Spleen (tissue), 11 donors: ENCODE results near the gene CRYBG3. TPM values are rescaled to one million over a fixed set of nuclear protein-coding genes. Genes with fewer than 3 reads are reported as not detected.

Experiments used
- DNase-seq: peaks from one replicate; pipeline ENCODE4 v3.0.0-alpha.2; 2020
- H3K27ac ChIP-seq, 8 donors: fragments of 200-600 bp; sonication (generic) in 7 of 8; 1 replicate in 4 of 8; 2 replicates in 4 of 8; pipeline versions ENCODE4 v1.5.0 to v1.8.0; 2016 to 2021; ENCODE audit warnings: inconsistent platforms in 4 of 8, mild to moderate bottlenecking in 4 of 8, moderate library complexity in 1 of 8
- H3K27me3 ChIP-seq, 7 donors: fragments of 200-600 bp; sonication (generic) in 6 of 7; replicated peaks in 1 of 7; 1 replicate in 4 of 7; 2 replicates in 3 of 7; pipeline versions ENCODE4 v1.5.0 to v1.8.0; 2016 to 2021; ENCODE audit warnings: inconsistent platforms in 3 of 7, mild to moderate bottlenecking in 1 of 7
- H3K36me3 ChIP-seq, 6 donors: fragments of 200-600 bp; sonication (generic) in 5 of 6; 1 replicate in 4 of 6; 2 replicates in 2 of 6; pipeline versions ENCODE4 v1.5.0 to v1.8.0; 2016 to 2021; ENCODE audit warnings: inconsistent platforms in 2 of 6
- H3K4me1 ChIP-seq, 6 donors: fragments of 200-600 bp; sonication (generic) in 5 of 6; 1 replicate in 3 of 6; 2 replicates in 3 of 6; pipeline versions ENCODE4 v1.5.0 to v1.8.0; 2016 to 2021; ENCODE audit warnings: inconsistent platforms in 3 of 6
- H3K4me3 ChIP-seq, 8 donors: fragments of 200-600 bp; sonication (generic) in 7 of 8; 1 replicate in 4 of 8; 2 replicates in 4 of 8; pipeline versions ENCODE4 v1.5.0 to v1.8.0; 2016 to 2021; ENCODE audit warnings: inconsistent platforms in 4 of 8, mild to moderate bottlenecking in 4 of 8, moderate library complexity in 2 of 8
- H3K9me3 ChIP-seq, 8 donors: fragments of 200-600 bp; sonication (generic) in 7 of 8; 1 replicate in 4 of 8; 2 replicates in 4 of 8; pipeline versions ENCODE4 v1.5.0 to v1.8.0; 2016 to 2021; ENCODE audit warnings: inconsistent platforms in 4 of 8
- POLR2A ChIP-seq, 3 donors: fragments of 450-650 bp; IDR thresholded peaks; one replicate each; pipeline ENCODE4 v1.5.1; 2017; ENCODE audit warnings: antibody characterized with exemption in 3 of 3, mild to moderate bottlenecking in 1 of 3
- POLR2AphosphoS5 ChIP-seq, 3 donors: sonication (generic); formaldehyde crosslinking; IDR thresholded peaks; one replicate each; pipeline ENCODE4 v1.5.1; 2017; ENCODE audit warnings: antibody characterized with exemption in 3 of 3
- WGBS, 5 donors: extraction: QIAGEN DNeasy Blood & Tissue Kit in 3 of 5; methylation state at CpG; one replicate each; pipeline versions ENCODE4 v1.1.5 to v1.1.7; 2013 to 2018; 5-methylcytosine and 5-hydroxymethylcytosine counted together
- intact Hi-C: fragments of 100-400 bp; cut with DNase I; formaldehyde crosslinking; loops from one replicate; pipeline ENCODE4 v1.15.0; 2023; ENCODE audit warnings: low total_unique reads
- polyA plus RNA-seq, 3 donors: library from polyadenylated mRNA; stranded (reverse); fragments of 200-250 nt; gene quantifications; one replicate each; pipeline ENCODE4 v1.2.1, GENCODE V29; 2013
- total RNA-seq, 7 donors: library from RNA; depleted of rRNA in 3 of 7; stranded (reverse); fragments of >200 nt in 3 of 7; fragmentation: NEBNext Ultra II Directional in 4 of 7; extraction: Animal tissue kit (Norgen Biotek cat#: 25700) in 4 of 7; gene quantifications; one replicate each; pipeline versions ENCODE4 v1.1.0 to v1.2.1, GENCODE V29; 2016 to 2021
- TF ChIP-seq, protein P1 (sequence below), 11 experiments: fragments of 200-600 bp in 7 of 11; fragments of 450-650 bp in 4 of 11; sonication (generic) in 4 of 11; IDR thresholded peaks in 8 of 11; conservative IDR thresholded peaks in 3 of 11; 1 replicate in 7 of 11; 2 replicates in 4 of 11; pipeline versions ENCODE4 v1.4.0 to v1.8.0; 2016 to 2021; ENCODE audit warnings: antibody characterized with exemption in 11 of 11, inconsistent platforms in 4 of 11, mild to moderate bottlenecking in 1 of 11
- donor health status: healthy with polysubstance abuse.
- donor health status: DM: no; HTN: no; CAD: no; lungs with moderate emphysema.
- donor health status: DM: no; HTN: no; CAD: no.
- donor health status: Bipolar disorder and iron deficiency.
- donor health status: healthy.
- donor health status: DM: no; HTN: no; CAD: no.
- donor health status: DM: yes; HTN: yes; CAD: no.

The CRYBG3 gene
- total and polyA plus RNA-seq, 10 donors: 1.5 to 22.6 (median 17.6) TPM

GRCh38 chr3:97993526-97993925 is 171.7 kb downstream of the CRYBG3 start:
- no peak for DNase-seq
- no peak overlapping the region for H3K4me3 ChIP-seq
- no peaks in the 10 kb centered on the region for H3K36me3 ChIP-seq
- 82 to 91% (median 87%) methylated on average over 2 of the region's 2 CpGs for WGBS, 5 donors
- no peak overlapping the region for H3K27ac ChIP-seq
- TF ChIP-seq, protein P1, sequence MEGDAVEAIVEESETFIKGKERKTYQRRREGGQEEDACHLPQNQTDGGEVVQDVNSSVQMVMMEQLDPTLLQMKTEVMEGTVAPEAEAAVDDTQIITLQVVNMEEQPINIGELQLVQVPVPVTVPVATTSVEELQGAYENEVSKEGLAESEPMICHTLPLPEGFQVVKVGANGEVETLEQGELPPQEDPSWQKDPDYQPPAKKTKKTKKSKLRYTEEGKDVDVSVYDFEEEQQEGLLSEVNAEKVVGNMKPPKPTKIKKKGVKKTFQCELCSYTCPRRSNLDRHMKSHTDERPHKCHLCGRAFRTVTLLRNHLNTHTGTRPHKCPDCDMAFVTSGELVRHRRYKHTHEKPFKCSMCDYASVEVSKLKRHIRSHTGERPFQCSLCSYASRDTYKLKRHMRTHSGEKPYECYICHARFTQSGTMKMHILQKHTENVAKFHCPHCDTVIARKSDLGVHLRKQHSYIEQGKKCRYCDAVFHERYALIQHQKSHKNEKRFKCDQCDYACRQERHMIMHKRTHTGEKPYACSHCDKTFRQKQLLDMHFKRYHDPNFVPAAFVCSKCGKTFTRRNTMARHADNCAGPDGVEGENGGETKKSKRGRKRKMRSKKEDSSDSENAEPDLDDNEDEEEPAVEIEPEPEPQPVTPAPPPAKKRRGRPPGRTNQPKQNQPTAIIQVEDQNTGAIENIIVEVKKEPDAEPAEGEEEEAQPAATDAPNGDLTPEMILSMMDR (IDR thresholded peaks at IDR 0.05 in 8 of 11, conservative IDR thresholded peaks at IDR 0.05 in 3 of 11): no peak
- intact Hi-C loops: no loop called here
- H3K27me3 ChIP-seq: no peaks in the 10 kb centered on the region
- no peaks in the 10 kb centered on the region for H3K9me3 ChIP-seq
- peaks cover 0 to 8% (median 0%) of the 10 kb centered on the region in 6 donors for H3K4me1 ChIP-seq

DNA sequence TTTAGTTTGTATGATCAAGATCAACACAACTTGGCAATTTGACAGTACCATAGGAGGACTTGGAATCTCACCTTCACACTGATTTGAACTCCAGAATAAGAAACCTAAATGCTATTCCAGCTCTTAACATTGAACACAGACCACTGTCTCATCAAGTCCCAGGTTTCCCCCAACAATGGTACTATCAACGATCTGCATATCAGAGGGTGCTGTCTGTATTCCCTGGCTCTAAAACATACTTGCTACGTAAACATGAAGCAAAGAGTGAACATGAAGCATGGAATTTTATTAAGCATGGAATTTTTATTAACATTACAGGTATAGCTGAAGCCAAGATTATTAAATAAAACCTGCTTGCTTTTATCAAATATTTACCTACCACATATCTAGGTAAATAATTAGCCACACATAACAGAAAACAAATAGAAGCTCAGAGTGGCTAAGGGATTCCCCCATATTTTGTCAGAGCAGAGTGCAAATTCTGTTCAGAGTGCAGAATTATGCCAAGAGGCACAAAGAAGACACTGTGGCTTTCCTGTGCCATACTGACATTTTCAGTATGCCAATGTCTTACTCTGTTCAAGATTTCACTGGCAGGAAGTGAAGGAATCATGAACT is 172.6 kb downstream of the CRYBG3 start:
- no peak for DNase-seq
- WGBS, 5 donors: 71 to 95% (median 89%) methylated on average over 2 of the region's 2 CpGs
- Histone ChIP-seq H3K4me1 (peaks cover 0 to 8% (median 0%) of the 10 kb centered on the region in 6 donors), H3K36me3 (no peaks in the 10 kb centered on the region), H3K9me3 (no peaks in the 10 kb centered on the region), H3K27me3 (no peaks in the 10 kb centered on the region), H3K27ac (no peak overlapping the region), H3K4me3 (no peak overlapping the region)
- intact Hi-C loops: no loop called here
- TF ChIP-seq, protein P1 (IDR thresholded peaks at IDR 0.05 in 8 of 11, conservative IDR thresholded peaks at IDR 0.05 in 3 of 11): no peak
- no peak for TF ChIP-seq POLR2A (IDR thresholded peaks at IDR 0.05)
- no peak for TF ChIP-seq POLR2AphosphoS5 (IDR thresholded peaks at IDR 0.05)

Other genes starting within 250 kb of the CRYBG3 start
- gene ARL6, start 57.3 kb upstream of the CRYBG3 start, total RNA-seq: 1 to 10 TPM; 3.5 to 6.9 (median 5.5) TPM
- 1 to 10 TPM; 1.3 to 1.8 (median 1.3) TPM for gene ARL6, start 57.3 kb upstream of the CRYBG3 start, polyA plus RNA-seq
- gene RIOX2, start 150.4 kb downstream of the CRYBG3 start, total RNA-seq: 10 to 100 TPM; 13.5 to 29.7 (median 21.3) TPM
- 10 to 100 TPM; 13.5 to 15.9 (median 15.6) TPM for gene RIOX2, start 150.4 kb downstream of the CRYBG3 start, polyA plus RNA-seq
- not detected for gene GABRR3, start 213.3 kb downstream of the CRYBG3 start, total RNA-seq
- under 1 TPM in 1 of 3 donors, not detected in 2; 0.03 TPM for gene GABRR3, start 213.3 kb downstream of the CRYBG3 start, polyA plus RNA-seq